Ishikawa (cell line): ENCODE results near the gene MAP3K2.

Experiments used
- CEBPB ChIP-seq: IDR thresholded peaks from 2 replicates; pipeline ENCODE4 v1.6.1; 2012
- CREB1 ChIP-seq: IDR thresholded peaks from 2 replicates; pipeline ENCODE4 v1.6.1; 2012; ENCODE audit warnings: low read depth
- EGR1 ChIP-seq: IDR thresholded peaks from 2 replicates; pipeline ENCODE4 v1.6.1; 2012
- EP300 ChIP-seq: IDR thresholded peaks from 2 replicates; pipeline ENCODE4 v1.6.1; 2012; ENCODE audit warnings: borderline replicate concordance
- MAX ChIP-seq: IDR thresholded peaks from 2 replicates; pipeline ENCODE4 v1.6.1; 2012
- NFIC ChIP-seq: IDR thresholded peaks from 2 replicates; pipeline ENCODE4 v1.6.1; 2012
- RAD21 ChIP-seq: IDR thresholded peaks from 2 replicates; pipeline ENCODE4 v1.6.1; 2012; ENCODE audit warnings: low read depth
- YY1 ChIP-seq: IDR thresholded peaks from 2 replicates; pipeline ENCODE4 v1.6.1; 2012; ENCODE audit warnings: low read depth
- TF ChIP-seq, protein P1 (sequence below): IDR thresholded peaks from 2 replicates; pipeline ENCODE4 v1.6.1; 2012; ENCODE audit warnings: low read depth, mild to moderate bottlenecking

GRCh38 chr2:127437056-127437455 is 49.3 kb upstream of the MAP3K2 start:
- TF ChIP-seq EP300: no peak
- TF ChIP-seq, protein P1, sequence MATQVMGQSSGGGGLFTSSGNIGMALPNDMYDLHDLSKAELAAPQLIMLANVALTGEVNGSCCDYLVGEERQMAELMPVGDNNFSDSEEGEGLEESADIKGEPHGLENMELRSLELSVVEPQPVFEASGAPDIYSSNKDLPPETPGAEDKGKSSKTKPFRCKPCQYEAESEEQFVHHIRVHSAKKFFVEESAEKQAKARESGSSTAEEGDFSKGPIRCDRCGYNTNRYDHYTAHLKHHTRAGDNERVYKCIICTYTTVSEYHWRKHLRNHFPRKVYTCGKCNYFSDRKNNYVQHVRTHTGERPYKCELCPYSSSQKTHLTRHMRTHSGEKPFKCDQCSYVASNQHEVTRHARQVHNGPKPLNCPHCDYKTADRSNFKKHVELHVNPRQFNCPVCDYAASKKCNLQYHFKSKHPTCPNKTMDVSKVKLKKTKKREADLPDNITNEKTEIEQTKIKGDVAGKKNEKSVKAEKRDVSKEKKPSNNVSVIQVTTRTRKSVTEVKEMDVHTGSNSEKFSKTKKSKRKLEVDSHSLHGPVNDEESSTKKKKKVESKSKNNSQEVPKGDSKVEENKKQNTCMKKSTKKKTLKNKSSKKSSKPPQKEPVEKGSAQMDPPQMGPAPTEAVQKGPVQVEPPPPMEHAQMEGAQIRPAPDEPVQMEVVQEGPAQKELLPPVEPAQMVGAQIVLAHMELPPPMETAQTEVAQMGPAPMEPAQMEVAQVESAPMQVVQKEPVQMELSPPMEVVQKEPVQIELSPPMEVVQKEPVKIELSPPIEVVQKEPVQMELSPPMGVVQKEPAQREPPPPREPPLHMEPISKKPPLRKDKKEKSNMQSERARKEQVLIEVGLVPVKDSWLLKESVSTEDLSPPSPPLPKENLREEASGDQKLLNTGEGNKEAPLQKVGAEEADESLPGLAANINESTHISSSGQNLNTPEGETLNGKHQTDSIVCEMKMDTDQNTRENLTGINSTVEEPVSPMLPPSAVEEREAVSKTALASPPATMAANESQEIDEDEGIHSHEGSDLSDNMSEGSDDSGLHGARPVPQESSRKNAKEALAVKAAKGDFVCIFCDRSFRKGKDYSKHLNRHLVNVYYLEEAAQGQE: no peak
- no peak for TF ChIP-seq YY1
- no peak for TF ChIP-seq CREB1
- TF ChIP-seq CEBPB: no peak
- no peak for TF ChIP-seq RAD21
- TF ChIP-seq NFIC: no peak
- no peak for TF ChIP-seq EGR1
- no peak for TF ChIP-seq MAX
